ENCODE data around the gene C1QB. TPM values are rescaled to one million over a fixed set of nuclear protein-coding genes. Genes with fewer than 3 reads are reported as not detected.
A peak's percentile ranks its signal among the peaks of the same experiment; 100 is the strongest.

The C1QB gene
- total RNA-seq, 4 donors from 2014 or later: 7.1 to 240 (median 110) TPM

DNA sequence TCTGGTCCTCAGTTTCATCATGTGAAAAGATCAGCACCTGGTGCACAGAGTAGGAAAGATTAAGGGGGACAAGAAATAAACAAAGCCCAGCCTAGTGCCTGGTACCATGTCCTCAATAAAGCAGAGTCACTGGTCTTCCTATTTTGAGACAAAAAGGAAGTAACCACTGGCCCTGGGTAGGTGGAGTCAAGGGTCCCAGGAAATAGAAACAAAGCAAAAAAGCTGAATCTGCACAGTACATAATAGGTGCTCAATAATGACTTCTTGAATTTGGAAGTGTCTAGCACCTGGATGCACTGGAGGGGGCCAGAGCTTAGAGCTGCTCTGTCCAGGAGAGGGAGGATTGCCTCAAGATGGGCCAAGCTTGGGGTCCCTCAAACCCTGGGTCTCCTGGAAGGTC, 55.7 kb downstream of the C1QB start:
- Histone ChIP-seq H3K27ac (no peak overlapping the region), H3K36me3 (no peaks in the 10 kb centered on the region), H3K27me3 (peaks cover 4 to 69% (median 9%) of the 10 kb centered on the region in 4 donors), H3K4me1 (peaks cover 17 to 29% (median 19%) of the 10 kb centered on the region in 3 donors), H3K4me3 (no peak overlapping the region), H3K9me3 (no peaks in the 10 kb centered on the region)
- TF ChIP-seq POLR2A (IDR thresholded peaks at IDR 0.05): no peak
- DNase-seq: no peak
- intact Hi-C loops (cut with DNase I): loop anchor here (10.0 kb wide), 1 partner anchor 176 kb away; no protein-coding TSS in a partner anchor

DNA sequence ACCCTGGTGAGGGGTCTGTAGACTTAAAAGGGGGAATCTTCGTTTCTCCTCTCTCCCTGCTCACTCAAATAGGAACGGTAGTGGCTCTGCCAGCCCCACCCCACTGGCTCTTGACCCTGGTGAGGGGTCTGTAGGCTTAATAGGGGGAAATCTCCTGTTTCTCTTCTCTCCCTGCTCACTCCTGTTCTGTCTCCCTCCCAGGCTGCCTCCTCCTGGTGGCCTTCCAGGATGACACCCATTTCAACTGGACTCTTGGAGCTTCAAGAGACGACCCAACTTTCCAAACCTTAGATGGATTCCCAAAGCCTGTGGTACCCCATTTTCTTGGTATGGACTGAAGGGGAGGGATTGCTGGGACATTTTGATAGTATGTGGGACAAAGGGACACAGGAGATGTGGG, 56.2 kb downstream of the C1QB start:
- intact Hi-C loops (cut with DNase I): loop anchor here (10.0 kb wide), 1 partner anchor 176 kb away; no protein-coding TSS in a partner anchor
- Histone ChIP-seq H3K9me3 (no peaks in the 10 kb centered on the region), H3K27ac (no peak overlapping the region), H3K27me3 (peaks cover 4 to 74% (median 9%) of the 10 kb centered on the region in 4 donors), H3K4me1 (peaks cover 17 to 29% (median 19%) of the 10 kb centered on the region in 3 donors), H3K36me3 (no peaks in the 10 kb centered on the region), H3K4me3 (no peak overlapping the region)
- TF ChIP-seq POLR2A (IDR thresholded peaks at IDR 0.05): no peak
- TF ChIP-seq, protein P1, sequence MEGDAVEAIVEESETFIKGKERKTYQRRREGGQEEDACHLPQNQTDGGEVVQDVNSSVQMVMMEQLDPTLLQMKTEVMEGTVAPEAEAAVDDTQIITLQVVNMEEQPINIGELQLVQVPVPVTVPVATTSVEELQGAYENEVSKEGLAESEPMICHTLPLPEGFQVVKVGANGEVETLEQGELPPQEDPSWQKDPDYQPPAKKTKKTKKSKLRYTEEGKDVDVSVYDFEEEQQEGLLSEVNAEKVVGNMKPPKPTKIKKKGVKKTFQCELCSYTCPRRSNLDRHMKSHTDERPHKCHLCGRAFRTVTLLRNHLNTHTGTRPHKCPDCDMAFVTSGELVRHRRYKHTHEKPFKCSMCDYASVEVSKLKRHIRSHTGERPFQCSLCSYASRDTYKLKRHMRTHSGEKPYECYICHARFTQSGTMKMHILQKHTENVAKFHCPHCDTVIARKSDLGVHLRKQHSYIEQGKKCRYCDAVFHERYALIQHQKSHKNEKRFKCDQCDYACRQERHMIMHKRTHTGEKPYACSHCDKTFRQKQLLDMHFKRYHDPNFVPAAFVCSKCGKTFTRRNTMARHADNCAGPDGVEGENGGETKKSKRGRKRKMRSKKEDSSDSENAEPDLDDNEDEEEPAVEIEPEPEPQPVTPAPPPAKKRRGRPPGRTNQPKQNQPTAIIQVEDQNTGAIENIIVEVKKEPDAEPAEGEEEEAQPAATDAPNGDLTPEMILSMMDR (IDR thresholded peaks at IDR 0.05): no peak
- no peak for DNase-seq
- 69 to 79% methylated on average over 2 of the region's 3 CpGs for WGBS, 2 donors

DNA sequence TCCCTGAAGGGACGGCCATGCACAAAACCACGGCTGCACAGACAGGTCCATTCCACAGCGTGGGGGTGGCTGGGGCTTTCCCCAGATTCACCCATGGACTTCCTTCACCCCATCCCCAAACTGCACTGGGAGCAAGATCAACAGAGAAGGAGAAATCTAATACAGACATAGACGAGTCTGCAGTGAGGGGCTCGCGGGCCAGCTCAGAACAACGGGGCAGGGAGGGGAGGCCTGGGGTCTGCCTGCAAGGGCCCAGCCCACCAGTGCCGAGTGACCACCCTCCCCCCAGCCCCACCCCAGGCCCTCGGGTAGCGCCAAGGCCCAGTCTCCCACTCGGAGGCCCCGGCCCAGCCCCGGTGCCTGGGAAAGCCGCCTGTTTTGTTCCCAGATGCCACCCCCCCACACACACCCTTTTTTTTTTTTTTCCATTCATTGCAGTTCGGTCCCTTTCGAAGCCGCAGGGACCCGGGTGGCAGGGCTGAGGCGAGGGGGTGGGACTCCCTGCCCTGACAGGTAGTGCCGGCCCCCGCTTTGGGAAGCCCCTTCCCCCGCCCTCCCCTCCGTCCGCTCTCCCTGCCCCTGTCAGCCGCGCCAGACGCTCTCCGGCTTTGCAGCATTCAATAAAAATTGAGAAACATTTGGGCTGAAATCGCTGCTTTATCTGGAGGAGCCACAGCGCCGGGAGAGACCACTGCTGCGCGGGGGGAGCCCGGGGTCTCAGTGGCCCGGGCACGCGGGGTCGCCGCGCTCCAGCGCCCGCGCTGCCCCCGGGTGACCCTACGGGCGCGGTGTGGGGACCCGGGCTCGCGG, 57.1 kb downstream of the C1QB start:
- no peak for DNase-seq
- 10% methylated on average over 8 of the region's 50 CpGs; no CpG with 5 or more reads in 1 of the 2 donors for WGBS, 2 donors
- intact Hi-C loops (cut with DNase I): loop anchor here (10.0 kb wide), 1 partner anchor 175 kb away; no protein-coding TSS in a partner anchor
- Histone ChIP-seq H3K4me1 (peaks cover 17 to 29% (median 19%) of the 10 kb centered on the region in 3 donors), H3K36me3 (no peaks in the 10 kb centered on the region), H3K9me3 (no peaks in the 10 kb centered on the region), H3K27me3 (peaks cover 4 to 82% (median 9%) of the 10 kb centered on the region in 4 donors), H3K4me3 (peak overlapping the region in 3 of 4 donors; percentile 29 to 65 (median 46)), H3K27ac (no peak overlapping the region)
- TF ChIP-seq, protein P1 (IDR thresholded peaks at IDR 0.05): no peak
- TF ChIP-seq POLR2A (IDR thresholded peaks at IDR 0.05): no peak

DNA sequence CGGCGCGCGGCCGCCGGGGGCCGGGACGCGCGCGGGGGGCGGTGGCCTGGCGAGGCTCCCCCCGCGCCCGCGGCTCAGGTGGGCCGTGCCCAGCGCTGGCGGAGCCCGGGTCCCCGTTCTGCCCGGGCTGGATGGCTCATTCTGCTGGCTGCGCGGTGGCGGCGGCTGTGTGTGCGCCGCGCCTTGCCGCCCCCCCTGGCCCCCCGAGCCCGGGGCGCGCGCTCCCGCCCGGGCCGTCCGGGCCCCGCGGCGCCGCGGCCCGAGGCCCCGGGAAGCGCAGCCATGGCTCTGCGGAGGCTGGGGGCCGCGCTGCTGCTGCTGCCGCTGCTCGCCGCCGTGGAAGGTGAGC, 57.6 kb downstream of the C1QB start, which contains the start of gene EPHB2:
Gene EPHB2 (plus strand): TSS at position 139 of the 349 bp plus-strand sequence. CDS start 144 bp downstream, at position 283.
- intact Hi-C loops (cut with DNase I): no loop called here
- Histone ChIP-seq H3K27me3 (peaks cover 4 to 88% (median 9%) of the 10 kb centered on the region in 4 donors), H3K4me1 (peaks cover 17 to 29% (median 19%) of the 10 kb centered on the region in 3 donors), H3K4me3 (peak within 1 kb of the TSS; percentile 19 to 65 (median 38)), H3K27ac (no peak within 1 kb of the TSS), H3K36me3 (no peaks in the 10 kb centered on the region), H3K9me3 (no peaks in the 10 kb centered on the region)
- no peak for TF ChIP-seq POLR2A (IDR thresholded peaks at IDR 0.05)
- TF ChIP-seq, protein P1 (IDR thresholded peaks at IDR 0.05): no peak
- WGBS, 2 donors: no CpG with 5 or more reads among the region's 55 CpGs
- DNase-seq: no peak

DNA sequence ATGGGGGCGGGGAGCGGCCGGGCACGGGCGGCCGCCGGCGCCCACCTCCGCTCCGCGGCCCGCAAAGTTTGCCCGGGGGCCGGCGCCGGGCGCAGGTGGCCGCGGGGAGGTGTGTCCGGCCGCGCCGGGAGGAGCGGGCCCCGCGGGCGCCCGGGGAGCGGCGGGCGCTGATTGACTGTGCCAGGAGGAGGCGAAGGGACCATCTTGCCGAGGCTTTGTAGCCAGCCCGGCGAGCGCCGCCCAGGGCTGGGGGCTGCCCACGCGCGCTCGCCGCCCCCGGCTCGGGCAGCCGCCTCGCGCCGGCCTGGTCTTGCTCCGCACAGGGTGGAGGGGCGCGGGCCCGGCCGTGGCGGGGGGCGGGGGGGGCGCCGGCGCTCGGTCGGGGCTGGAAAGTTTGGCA, 58.0 kb downstream of the C1QB start:
- Histone ChIP-seq H3K4me3 (peak overlapping the region; percentile 19 to 65 (median 36)), H3K27ac (no peak overlapping the region), H3K27me3 (peaks cover 4 to 91% (median 9%) of the 10 kb centered on the region in 4 donors), H3K9me3 (no peaks in the 10 kb centered on the region), H3K4me1 (peaks cover 17 to 29% (median 19%) of the 10 kb centered on the region in 3 donors), H3K36me3 (no peaks in the 10 kb centered on the region)
- DNase-seq: no peak
- intact Hi-C loops (cut with DNase I): no loop called here
- TF ChIP-seq, protein P1 (IDR thresholded peaks at IDR 0.05): no peak
- TF ChIP-seq POLR2A (IDR thresholded peaks at IDR 0.05): no peak
- 0% methylated on average over 5 of the region's 60 CpGs; no CpG with 5 or more reads in 1 of the 2 donors for WGBS, 2 donors

Small RNA genes lying within 50 kb of the gene (small RNA-seq; reads per million reads assigned to genes)
- gene MIR6127: 0 reads per million in 4 donors

Other genes starting within 250 kb of the C1QB start
- gene ZBTB40, start 201.4 kb upstream of the C1QB start, total RNA-seq: 10 to 100 TPM in 1 of 4 donors, 1 to 10 TPM in 3; 5.9 to 14.3 (median 8.8) TPM
- gene EPHA8, start 89.7 kb upstream of the C1QB start, total RNA-seq: under 1 TPM in 2 of 4 donors, not detected in 2; 0.19 to 0.44 TPM
- gene C1QA, start 16.6 kb upstream of the C1QB start, total RNA-seq: 100 to 1,000 TPM in 2 of 4 donors, 10 to 100 TPM in 2; 11.7 to 167 (median 68.4) TPM
- 100 to 1,000 TPM in 2 of 4 donors, 10 to 100 TPM in 1, 1 to 10 TPM in 1; 9.7 to 153 (median 74.8) TPM for gene C1QC, start 9.6 kb upstream of the C1QB start, total RNA-seq
- 1 to 10 TPM in 2 of 4 donors, under 1 TPM in 2; 0.08 to 3.4 (median 1.9) TPM for gene EPHB2, start 57.6 kb downstream of the C1QB start, total RNA-seq

Measured in esophagus squamous epithelium (tissue), 5 donors.